GM18526 (cell line): ENCODE measurements around the gene VNN1.

Experiments
- POLR2A ChIP-seq: IDR thresholded peaks from 3 replicates; pipeline ENCODE4 v1.6.1; 2011; ENCODE audit not compliant: insufficient read length; ENCODE audit errors: extremely low read depth

The VNN1 gene

DNA sequence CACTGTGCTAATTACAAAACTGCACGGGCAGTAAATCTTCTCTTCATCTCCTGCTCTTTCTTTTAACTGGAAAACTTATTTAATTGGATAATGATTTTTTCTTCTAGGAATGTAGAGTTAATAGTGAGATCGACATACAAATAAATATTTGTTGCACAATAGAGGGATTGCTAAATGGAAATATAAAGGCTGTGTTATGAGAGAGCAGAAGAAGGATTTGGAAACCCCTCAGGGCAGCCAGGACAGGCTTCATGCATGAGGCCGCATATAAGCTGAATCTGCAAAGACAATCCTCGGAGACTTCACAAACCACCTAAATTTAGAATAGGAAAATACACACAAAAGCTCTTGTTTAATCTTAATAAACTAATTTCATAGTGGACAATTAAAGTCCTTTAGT lies 51.9 kb downstream of the VNN1 start:
- TF ChIP-seq POLR2A, result no peak

DNA sequence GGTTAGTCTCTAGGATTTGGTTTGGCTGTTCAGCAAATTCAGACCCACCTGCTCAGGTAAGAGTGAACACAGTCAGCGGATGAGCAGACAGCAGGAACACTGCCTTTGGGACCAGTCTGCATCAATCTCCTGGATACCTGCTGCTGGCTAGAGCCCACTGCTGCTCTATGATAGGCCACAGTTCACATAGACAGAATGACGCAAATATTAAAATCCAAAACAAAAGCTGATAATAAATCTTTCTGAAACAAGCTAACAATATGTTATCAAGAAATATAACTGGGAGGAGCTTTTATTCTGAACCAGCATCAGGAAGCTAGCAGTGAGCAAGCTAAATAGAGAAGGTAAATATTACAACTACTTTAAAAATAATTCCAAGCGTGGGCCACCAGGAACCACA lies 54.8 kb downstream of the VNN1 start, which contains the start of gene TAAR1:
TSS of gene TAAR1 (minus strand) at position 101 of the 400 bp plus-strand sequence. CDS start 13,179 bp downstream, outside the sequence.
- no peak for TF ChIP-seq POLR2A

DNA sequence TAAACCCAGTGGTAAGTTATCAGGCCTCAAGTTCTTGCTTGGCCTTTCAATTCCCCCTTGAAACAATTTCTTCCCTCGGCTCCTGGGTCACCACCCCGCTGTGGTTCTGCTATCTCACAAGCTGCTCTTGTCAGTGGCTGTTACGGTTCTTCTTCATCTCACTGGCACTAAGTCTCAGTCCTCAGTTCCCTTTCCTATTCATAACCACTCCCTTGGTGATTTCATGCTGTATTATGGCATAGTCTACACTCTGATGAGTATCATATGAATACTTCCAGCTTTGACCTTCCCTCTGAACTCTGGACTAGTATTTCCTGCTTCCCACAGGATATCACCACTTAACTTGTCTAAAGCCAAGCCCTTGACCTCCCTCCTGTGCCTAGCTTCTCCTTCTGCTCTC lies 62.8 kb downstream of the VNN1 start:
- no peak for TF ChIP-seq POLR2A

GRCh38 chr6:132650429-132650828 lies 63.4 kb downstream of the VNN1 start:
- no peak for TF ChIP-seq POLR2A

DNA sequence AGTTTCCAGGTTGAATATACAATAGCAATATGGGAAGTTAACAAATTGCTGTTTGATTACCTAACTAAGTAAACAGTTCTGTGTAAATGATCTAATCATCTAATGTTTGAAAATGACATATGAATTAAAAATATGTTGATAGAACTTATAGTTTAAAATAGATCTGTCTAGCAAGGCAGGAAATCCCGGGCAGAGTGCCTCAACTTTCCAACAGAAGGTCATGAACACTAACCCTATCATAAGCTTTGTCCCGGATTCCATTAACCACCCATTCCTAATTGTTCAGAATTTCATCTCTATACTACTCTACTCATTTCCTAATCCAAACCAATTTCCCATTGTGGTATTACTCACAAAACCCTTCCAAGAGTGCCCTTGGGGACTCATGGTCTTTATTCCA lies 65.0 kb downstream of the VNN1 start:
- no peak for TF ChIP-seq POLR2A

DNA sequence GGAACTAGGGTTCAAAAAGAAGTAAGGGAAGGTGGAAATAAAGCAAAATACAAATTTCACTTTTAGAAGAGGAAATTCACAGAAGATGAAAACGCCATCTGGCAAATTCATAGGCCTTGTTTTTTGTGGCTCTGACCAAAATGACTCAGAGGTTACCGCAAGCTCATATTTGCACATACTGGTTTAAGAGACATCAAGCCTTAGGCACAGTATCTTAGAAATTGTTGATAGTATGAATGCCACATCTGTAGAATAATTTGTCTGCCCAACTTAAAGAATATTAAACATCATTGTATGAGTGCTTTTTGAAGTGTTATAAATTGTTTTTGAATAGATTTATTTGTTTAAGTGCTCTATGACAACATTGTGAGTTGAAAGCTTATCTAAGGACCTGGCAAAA lies 65.5 kb downstream of the VNN1 start:
- TF ChIP-seq POLR2A, result no peak

GRCh38 chr6:132643547-132643946 lies 70.3 kb downstream of the VNN1 start:
- TF ChIP-seq POLR2A, result no peak

DNA sequence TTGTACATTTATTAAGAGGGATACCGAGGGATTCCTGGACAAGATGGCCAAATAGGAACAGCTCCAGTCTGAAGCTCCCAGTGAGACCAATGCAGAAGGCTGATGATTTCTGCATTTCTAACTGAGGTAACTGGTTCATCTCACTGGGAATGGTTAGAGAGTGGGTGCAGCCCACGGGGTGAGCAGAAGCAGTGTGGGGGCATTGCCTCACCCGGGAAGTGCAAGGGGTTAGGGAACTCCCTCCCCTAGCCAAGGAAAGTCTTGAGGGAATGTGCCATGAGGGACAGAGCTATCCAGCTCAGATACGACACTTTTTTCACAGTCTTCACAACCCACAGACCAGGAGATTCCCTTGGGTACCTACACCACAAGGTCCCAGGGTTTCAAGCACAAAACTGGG lies 79.1 kb downstream of the VNN1 start:
- no peak for TF ChIP-seq POLR2A

DNA sequence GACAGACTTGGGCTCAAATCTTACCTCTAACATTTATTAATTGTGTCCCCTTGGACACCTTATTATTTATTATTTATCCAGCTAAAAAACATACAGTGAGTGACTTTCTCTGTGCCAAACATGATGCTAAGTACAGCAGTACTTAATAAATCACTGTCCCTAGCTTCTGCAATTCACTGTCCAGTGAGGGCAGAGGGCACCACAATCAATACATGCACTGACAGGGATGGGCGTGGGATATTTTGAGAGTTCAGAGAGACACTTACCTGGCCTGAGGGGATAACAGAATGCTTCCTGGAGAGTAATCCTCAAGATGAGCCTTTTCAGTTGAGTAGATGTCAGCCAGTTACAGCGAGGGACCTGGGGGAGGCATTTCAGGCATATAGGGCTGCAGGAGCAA lies 80.5 kb downstream of the VNN1 start:
- no peak for TF ChIP-seq POLR2A
